ENCODE data around the gene SLC1A3.
"Not testable (repeated sequence)": the region's sequence is repeated elsewhere in the genome, so short reads cannot be mapped to it uniquely, and the experiment has no call there.

Gene SLC1A3

GRCh38 chr5:36631620-36632362 is 25.4 kb downstream of the SLC1A3 start:
- no peak for DNase-seq

GRCh38 chr5:36632363-36632664 is 25.9 kb downstream of the SLC1A3 start:
- DNase-seq: no peak

GRCh38 chr5:36635721-36636390 is 29.4 kb downstream of the SLC1A3 start:
- DNase-seq: no peak

GRCh38 chr5:36637101-36637500 is 30.7 kb downstream of the SLC1A3 start:
- DNase-seq: no peak

GRCh38 chr5:36637516-36637915 is 31.1 kb downstream of the SLC1A3 start:
- no peak for DNase-seq

- DNase-seq: no peak
These were observed 31.6 kb downstream of the SLC1A3 start for GRCh38 chr5:36638056-36638455.

GRCh38 chr5:36640949-36641348 is 34.5 kb downstream of the SLC1A3 start:
- no peak for DNase-seq

- no peak for DNase-seq
These were observed 35.0 kb downstream of the SLC1A3 start for GRCh38 chr5:36641431-36641830.

GRCh38 chr5:36642089-36642488 is 35.7 kb downstream of the SLC1A3 start:
- no peak for DNase-seq

GRCh38 chr5:36643162-36643561 is 36.8 kb downstream of the SLC1A3 start:
- DNase-seq: no peak

- not testable (repeated sequence) for DNase-seq
These were observed 37.4 kb downstream of the SLC1A3 start for GRCh38 chr5:36643841-36644240.

GRCh38 chr5:36644727-36645126 is 38.3 kb downstream of the SLC1A3 start:
- no peak for DNase-seq

- no peak for DNase-seq
These were observed 39.7 kb downstream of the SLC1A3 start for GRCh38 chr5:36646100-36646499.

GRCh38 chr5:36646507-36647023 is 40.2 kb downstream of the SLC1A3 start:
- no peak for DNase-seq

GRCh38 chr5:36647046-36647445 is 40.6 kb downstream of the SLC1A3 start:
- DNase-seq: no peak

GRCh38 chr5:36648426-36648825 is 42.0 kb downstream of the SLC1A3 start:
- DNase-seq: no peak

GRCh38 chr5:36651761-36652685 is 45.6 kb downstream of the SLC1A3 start:
- no peak for DNase-seq

GRCh38 chr5:36653044-36653705 is 46.8 kb downstream of the SLC1A3 start:
- no peak for DNase-seq

GRCh38 chr5:36654564-36654963 is 48.2 kb downstream of the SLC1A3 start:
- DNase-seq: no peak

GRCh38 chr5:36655161-36655560 is 48.8 kb downstream of the SLC1A3 start:
- no peak for DNase-seq

GRCh38 chr5:36656556-36656955 is 50.1 kb downstream of the SLC1A3 start:
- DNase-seq: no peak

- DNase-seq: no peak
These were observed 51.2 kb downstream of the SLC1A3 start for GRCh38 chr5:36657563-36657995.
